Measurements from ENCODE around the gene ALDH8A1. TPM values are rescaled to one million over a fixed set of nuclear protein-coding genes. Genes with fewer than 3 reads are reported as not detected.

Gene ALDH8A1
- total RNA-seq, 4 donors from 2014 or later, result 0.56 to 2.4 (median 1.0) TPM; not detected in 1

GRCh38 chr6:134873500-134874388 lies 76.2 kb downstream of the ALDH8A1 start:
- Histone ChIP-seq H3K4me1 (no peaks in the 10 kb centered on the region), H3K27ac (no peak overlapping the region), H3K36me3 (no peaks in the 10 kb centered on the region), H3K9me3 (no peaks in the 10 kb centered on the region), H3K27me3 (no peaks in the 10 kb centered on the region), H3K4me3 (no peak overlapping the region)
- no peak for TF ChIP-seq EP300 (IDR thresholded peaks at IDR 0.05)
- TF ChIP-seq POLR2AphosphoS5 (IDR thresholded peaks at IDR 0.05), result no peak
- no peak for TF ChIP-seq POLR2A (IDR thresholded peaks at IDR 0.05)
- TF ChIP-seq CTCF (IDR thresholded peaks at IDR 0.05), result no peak
- WGBS, result 98% methylated on average over 7 of the region's 7 CpGs
- no peak for DNase-seq (ENCODE audit: low spot score in 2 of 2)

- Histone ChIP-seq H3K4me3 (no peak overlapping the region), H3K27ac (peak overlapping the region; percentile 3), H3K27me3 (no peaks in the 10 kb centered on the region), H3K9me3 (no peaks in the 10 kb centered on the region), H3K36me3 (no peaks in the 10 kb centered on the region), H3K4me1 (no peaks in the 10 kb centered on the region)
- 56% methylated on average over 9 of the region's 9 CpGs for WGBS
- DNase-seq (ENCODE audit: low spot score in 2 of 2), result no peak
- no peak for TF ChIP-seq CTCF (IDR thresholded peaks at IDR 0.05)
- TF ChIP-seq EP300 (IDR thresholded peaks at IDR 0.05), result no peak
- no peak for TF ChIP-seq POLR2AphosphoS5 (IDR thresholded peaks at IDR 0.05)
- no peak for TF ChIP-seq POLR2A (IDR thresholded peaks at IDR 0.05)
These were observed 79.0 kb downstream of the ALDH8A1 start for GRCh38 chr6:134870677-134871498.

- H3K4me3 ChIP-seq, result no peak overlapping the region
- WGBS, result 91% methylated on average over 3 of the region's 3 CpGs
- no peak for TF ChIP-seq POLR2AphosphoS5 (IDR thresholded peaks at IDR 0.05)
- TF ChIP-seq POLR2A (IDR thresholded peaks at IDR 0.05), result no peak
- TF ChIP-seq CTCF (IDR thresholded peaks at IDR 0.05), result no peak
- no peak for TF ChIP-seq EP300 (IDR thresholded peaks at IDR 0.05)
- H3K27ac ChIP-seq, result no peak overlapping the region
- no peaks in the 10 kb centered on the region for H3K9me3 ChIP-seq
- H3K36me3 ChIP-seq, result no peaks in the 10 kb centered on the region
- no peaks in the 10 kb centered on the region for H3K27me3 ChIP-seq
- no peaks in the 10 kb centered on the region for H3K4me1 ChIP-seq
- no peak for DNase-seq (ENCODE audit: low spot score in 2 of 2)
These were observed 81.1 kb downstream of the ALDH8A1 start for GRCh38 chr6:134868812-134869211.

Other genes starting within 250 kb of the ALDH8A1 start
- gene HBS1L, start 104.7 kb upstream of the ALDH8A1 start, total RNA-seq, result 10 to 100 TPM; 33.9 to 43.0 (median 36.1) TPM
- gene MYB, start 231.2 kb upstream of the ALDH8A1 start, total RNA-seq, result 10 to 100 TPM in 1 of 4 donors, 1 to 10 TPM in 3; 5.1 to 18.0 (median 8.8) TPM